Activated T-cell treated with anti-CD3 and anti-CD28 coated beads, Interleukin-2, amount 50 U/mL, for 4 hours (primary cell): ENCODE data around the gene CELA1. TPM values are rescaled to one million over a fixed set of nuclear protein-coding genes. Genes with fewer than 3 reads are reported as not detected.
"Not testable (repeated sequence)": the region's sequence is repeated elsewhere in the genome, so short reads cannot be mapped to it uniquely, and the experiment has no call there.

ENCODE experiments used
- ATAC-seq, 2 donors: fragments of 200-7000 bp; cut with Tn5 transposase; one replicate each; pipeline ENCODE4 v1.10.0; 2021
- DNase-seq: peaks from one replicate; pipeline ENCODE4 v3.0.0-alpha.2; 2020
- H3K27me3 Mint-ChIP-seq: one replicate; pipeline ENCODE4 v1.8.0; 2021; ENCODE audit warnings: low read depth, mixed read lengths
- H3K36me3 Mint-ChIP-seq: one replicate; pipeline ENCODE4 v1.8.0; 2022; ENCODE audit warnings: mixed read lengths; ENCODE audit not compliant: insufficient read depth
- H3K4me1 Mint-ChIP-seq: one replicate; pipeline ENCODE4 v1.8.0; 2021; ENCODE audit warnings: low read depth, mixed read lengths
- H3K4me3 Mint-ChIP-seq: one replicate; pipeline ENCODE4 v1.8.0; 2021; ENCODE audit warnings: mild to moderate bottlenecking, moderate library complexity, mixed read lengths
- H3K9me3 Mint-ChIP-seq: one replicate; pipeline ENCODE4 v1.8.0; 2021; ENCODE audit warnings: mixed read lengths
- total RNA-seq, 3 donors: library from RNA; stranded (reverse); gene quantifications; one replicate each; pipeline ENCODE4 v1.2.1, GENCODE V29; 2021

Gene CELA1
- total RNA-seq, 3 donors from 2014 or later, result not detected

DNA sequence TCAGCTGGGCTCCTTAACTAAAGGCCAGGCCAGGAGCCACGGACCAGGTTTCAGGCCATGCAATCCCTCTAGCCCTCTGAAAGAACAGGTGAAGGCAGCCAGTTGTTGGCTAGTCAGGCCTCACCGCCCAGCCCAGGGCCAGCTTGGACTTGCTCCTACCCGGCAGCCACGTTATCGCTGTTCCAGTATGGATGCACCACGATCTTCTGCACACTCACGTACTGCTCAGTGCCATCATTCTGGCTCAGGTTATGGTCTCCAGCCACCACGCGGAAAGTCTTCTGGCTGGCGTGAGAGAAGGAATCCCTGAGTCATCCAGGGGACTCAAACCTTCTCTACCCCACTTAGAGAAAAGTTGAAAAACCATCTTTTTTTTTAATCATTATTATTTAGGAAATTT, 4.1 kb downstream of the CELA1 start:
- ATAC-seq (no peak), DNase-seq (no peak)
- Mint-ChIP-seq H3K4me3 (no peak overlapping the region), H3K9me3 (no peaks in the 10 kb centered on the region), H3K36me3 (no peaks in the 10 kb centered on the region), H3K4me1 (peaks cover 16% of the 10 kb centered on the region), H3K27me3 (no peaks in the 10 kb centered on the region)

- Mint-ChIP-seq H3K9me3 (no peaks in the 10 kb centered on the region), H3K4me3 (peak overlapping the region; percentile 53)
These were observed 5.0 kb downstream of the CELA1 start for GRCh38 chr12:51341251-51342007.

GRCh38 chr12:51339750-51340149, 6.7 kb downstream of the CELA1 start:
- DNase-seq, result no peak
- H3K36me3 Mint-ChIP-seq, result no peaks in the 10 kb centered on the region
- no peak for ATAC-seq
- no peaks in the 10 kb centered on the region for H3K27me3 Mint-ChIP-seq
- peaks cover 10% of the 10 kb centered on the region for H3K4me1 Mint-ChIP-seq
- no peaks in the 10 kb centered on the region for H3K9me3 Mint-ChIP-seq
- H3K4me3 Mint-ChIP-seq, result no peak overlapping the region

More at GRCh38 chr12:51341251-51342007, 5.0 kb downstream of the CELA1 start:
- peaks cover 14% of the 10 kb centered on the region for H3K4me1 Mint-ChIP-seq
- no peaks in the 10 kb centered on the region for H3K27me3 Mint-ChIP-seq
- ATAC-seq, result peak; percentile 87 to 89
- no peaks in the 10 kb centered on the region for H3K36me3 Mint-ChIP-seq
- DNase-seq, result peak; percentile 72

DNA sequence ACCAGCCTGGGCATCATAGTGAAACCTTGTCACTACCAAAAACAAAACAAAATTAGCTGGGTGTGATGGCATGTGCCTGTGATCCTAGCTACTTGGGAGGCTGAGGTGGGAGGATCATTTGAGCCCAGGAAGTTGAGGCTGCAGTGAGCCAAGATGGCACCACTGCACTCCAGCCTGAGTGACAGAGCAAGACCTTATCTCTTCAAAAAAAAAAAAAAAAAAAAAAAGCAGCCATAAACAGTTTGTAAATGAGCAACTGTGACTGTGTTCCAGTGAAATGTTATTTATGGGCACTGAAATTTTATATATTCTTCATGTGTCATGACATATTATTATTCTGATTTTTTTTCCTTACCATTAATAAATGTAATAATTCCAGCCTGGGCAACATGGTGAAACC, 9.1 kb downstream of the CELA1 start:
- H3K4me3 Mint-ChIP-seq, DNase-seq, H3K4me1 Mint-ChIP-seq, ATAC-seq, H3K27me3 Mint-ChIP-seq, H3K36me3 Mint-ChIP-seq, H3K9me3 Mint-ChIP-seq: not testable (repeated sequence)

- Mint-ChIP-seq H3K4me1 (peaks cover 4% of the 10 kb centered on the region), H3K9me3 (no peaks in the 10 kb centered on the region), H3K4me3 (no peak overlapping the region), H3K27me3 (no peaks in the 10 kb centered on the region), H3K36me3 (no peaks in the 10 kb centered on the region)
- DNase-seq (no peak), ATAC-seq (no peak)
These were observed 10.5 kb downstream of the CELA1 start for GRCh38 chr12:51335931-51336330.

GRCh38 chr12:51334764-51335163, 11.7 kb downstream of the CELA1 start:
- DNase-seq, result no peak
- Mint-ChIP-seq H3K27me3 (no peaks in the 10 kb centered on the region), H3K4me1 (peaks cover 11% of the 10 kb centered on the region), H3K9me3 (no peaks in the 10 kb centered on the region), H3K36me3 (no peaks in the 10 kb centered on the region), H3K4me3 (no peak overlapping the region)
- no peak for ATAC-seq

GRCh38 chr12:51333536-51333935, 12.9 kb downstream of the CELA1 start:
- H3K9me3 Mint-ChIP-seq, result no peaks in the 10 kb centered on the region

DNA sequence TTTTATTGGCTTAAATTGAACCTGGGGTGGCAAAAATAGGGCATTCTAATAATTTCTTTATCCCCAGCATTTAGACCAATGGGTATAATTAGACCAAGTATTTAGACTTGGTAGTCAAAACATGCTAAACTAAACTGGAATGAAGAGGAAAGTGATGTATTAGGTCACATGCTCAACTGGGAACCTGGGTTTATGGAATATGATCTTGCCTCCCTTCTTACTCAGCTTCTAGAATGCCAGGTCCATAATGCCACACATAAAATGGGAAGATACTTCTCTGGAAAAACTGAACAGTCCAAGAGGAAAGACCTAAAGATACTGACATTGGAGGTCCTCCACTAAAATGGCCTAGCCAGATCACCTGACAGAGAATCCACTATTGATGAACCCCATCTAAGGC, 16.3 kb downstream of the CELA1 start:
- H3K9me3 Mint-ChIP-seq, result no peaks in the 10 kb centered on the region
- H3K4me1 Mint-ChIP-seq, result peaks cover 50% of the 10 kb centered on the region
- H3K36me3 Mint-ChIP-seq, result no peaks in the 10 kb centered on the region
- H3K27me3 Mint-ChIP-seq, result no peaks in the 10 kb centered on the region
- peak overlapping the region; percentile 32 for H3K4me3 Mint-ChIP-seq
- no peak for ATAC-seq
- no peak for DNase-seq

More at GRCh38 chr12:51333536-51333935, 12.9 kb downstream of the CELA1 start:
- H3K4me1 Mint-ChIP-seq, result peaks cover 23% of the 10 kb centered on the region
- DNase-seq (no peak), ATAC-seq (no peak)
- no peak overlapping the region for H3K4me3 Mint-ChIP-seq
- no peaks in the 10 kb centered on the region for H3K36me3 Mint-ChIP-seq
- H3K27me3 Mint-ChIP-seq, result no peaks in the 10 kb centered on the region

- no peaks in the 10 kb centered on the region for H3K9me3 Mint-ChIP-seq
- no peaks in the 10 kb centered on the region for H3K36me3 Mint-ChIP-seq
- peak overlapping the region; percentile 32 for H3K4me3 Mint-ChIP-seq
- DNase-seq, result no peak
- ATAC-seq, result peak; percentile 30 to 36
- no peaks in the 10 kb centered on the region for H3K27me3 Mint-ChIP-seq
- peaks cover 54% of the 10 kb centered on the region for H3K4me1 Mint-ChIP-seq
These were observed 16.7 kb downstream of the CELA1 start for GRCh38 chr12:51329742-51330141.

GRCh38 chr12:51328587-51328986, 17.9 kb downstream of the CELA1 start:
- Mint-ChIP-seq H3K4me3 (no peak overlapping the region), H3K4me1 (peaks cover 59% of the 10 kb centered on the region), H3K9me3 (no peaks in the 10 kb centered on the region), H3K36me3 (no peaks in the 10 kb centered on the region), H3K27me3 (no peaks in the 10 kb centered on the region)
- ATAC-seq, result no peak
- no peak for DNase-seq

- H3K27me3 Mint-ChIP-seq, result no peaks in the 10 kb centered on the region
These were observed 19.6 kb downstream of the CELA1 start for GRCh38 chr12:51326698-51327439.

DNA sequence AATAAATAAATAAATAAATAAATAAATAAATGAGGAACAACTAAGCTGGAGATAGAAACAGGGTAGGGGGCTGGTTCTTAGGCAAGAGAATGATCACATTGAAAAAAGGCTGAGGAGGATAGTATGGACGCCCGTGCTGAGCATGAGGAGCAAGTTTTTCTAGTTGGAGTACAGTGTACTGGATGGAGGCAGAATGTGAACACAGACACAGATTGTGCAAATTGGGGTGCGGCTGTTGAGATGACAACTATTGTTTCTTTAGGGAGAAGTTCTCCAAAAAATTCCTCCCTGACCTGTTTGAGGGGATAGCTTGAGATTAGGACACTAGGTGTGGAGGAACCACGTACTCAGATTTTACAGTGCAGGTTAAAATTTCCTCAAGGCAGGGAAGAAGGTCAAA, 21.5 kb downstream of the CELA1 start:
- H3K36me3 Mint-ChIP-seq, result peaks cover 9% of the 10 kb centered on the region
- no peaks in the 10 kb centered on the region for H3K9me3 Mint-ChIP-seq
- DNase-seq, result no peak
- H3K4me1 Mint-ChIP-seq, result peaks cover 83% of the 10 kb centered on the region
- no peaks in the 10 kb centered on the region for H3K27me3 Mint-ChIP-seq
- H3K4me3 Mint-ChIP-seq, result peak overlapping the region; percentile 31
- no peak for ATAC-seq

More at GRCh38 chr12:51326698-51327439, 19.6 kb downstream of the CELA1 start:
- Mint-ChIP-seq H3K9me3 (no peaks in the 10 kb centered on the region), H3K4me3 (peak overlapping the region; percentile 65), H3K36me3 (peaks cover 5% of the 10 kb centered on the region), H3K4me1 (peaks cover 73% of the 10 kb centered on the region)
- DNase-seq, result no peak
- ATAC-seq, result no peak

- Mint-ChIP-seq H3K9me3 (no peaks in the 10 kb centered on the region), H3K27me3 (no peaks in the 10 kb centered on the region), H3K36me3 (peaks cover 9% of the 10 kb centered on the region), H3K4me3 (peak within 1 kb of the TSS; percentile 87), H3K4me1 (peaks cover 83% of the 10 kb centered on the region)
- peak; percentile 43 for DNase-seq
- peak; percentile 74 to 77 for ATAC-seq
These were observed 22.2 kb downstream of the CELA1 start, which contains the start of gene BIN2 for GRCh38 chr12:51323966-51324895. BIN2 (minus strand) TSS chr12:51324174; CDS start chr12:51324102, 72 bp downstream.
